ENCODE results near the gene LILRA5. TPM values are rescaled to one million over a fixed set of nuclear protein-coding genes. Genes with fewer than 3 reads are reported as not detected.

LILRA5 gene
- total RNA-seq, 6 donors from 2014 or later = 3.1 to 34.9 (median 20.3) TPM

- no peaks in the 10 kb centered on the region for H3K36me3 ChIP-seq
- TF ChIP-seq EP300 (IDR thresholded peaks at IDR 0.05) (no peak), CTCF (IDR thresholded peaks at IDR 0.05) (no peak), POLR2AphosphoS5 (IDR thresholded peaks at IDR 0.05) (no peak), POLR2A (IDR thresholded peaks at IDR 0.05) (no peak)
- H3K27me3 ChIP-seq = no peaks in the 10 kb centered on the region
- no peak for ATAC-seq (ENCODE audit: low FRiP score in 2 of 2)
- H3K4me1 ChIP-seq = no peaks in the 10 kb centered on the region
- no peak overlapping the region for H3K4me3 ChIP-seq
- no peaks in the 10 kb centered on the region for H3K9me3 ChIP-seq
- no peak for DNase-seq
- WGBS, 2 donors = 43 to 55% methylated on average over 2 of the region's 2 CpGs
- no peak overlapping the region for H3K27ac ChIP-seq
Measured at GRCh38 chr19:54268936-54269335, 44.0 kb downstream of the LILRA5 start.

- no peak overlapping the region for H3K4me3 ChIP-seq
- no peaks in the 10 kb centered on the region for H3K9me3 ChIP-seq
- no peak for TF ChIP-seq POLR2A (IDR thresholded peaks at IDR 0.05)
- peak; percentile 53 to 80 (median 62) for TF ChIP-seq CTCF (IDR thresholded peaks at IDR 0.05)
- TF ChIP-seq EP300 (IDR thresholded peaks at IDR 0.05) = no peak
- no peak for TF ChIP-seq POLR2AphosphoS5 (IDR thresholded peaks at IDR 0.05)
- WGBS, 2 donors = 4 to 14% methylated on average over 4 to 6 of the region's 6 CpGs
- no peaks in the 10 kb centered on the region for H3K4me1 ChIP-seq
- DNase-seq (peak in 1 of 2 donors; percentile 83), ATAC-seq (ENCODE audit: low FRiP score in 2 of 2) (peak; percentile 75 to 76)
- H3K36me3 ChIP-seq = no peaks in the 10 kb centered on the region
- H3K27me3 ChIP-seq = no peaks in the 10 kb centered on the region
- H3K27ac ChIP-seq = no peak overlapping the region
Measured at GRCh38 chr19:54266133-54266532, 46.8 kb downstream of the LILRA5 start.

GRCh38 chr19:54262470-54262869 is 50.5 kb downstream of the LILRA5 start:
- no peak for TF ChIP-seq CTCF (IDR thresholded peaks at IDR 0.05)
- no peak for TF ChIP-seq EP300 (IDR thresholded peaks at IDR 0.05)
- TF ChIP-seq POLR2AphosphoS5 (IDR thresholded peaks at IDR 0.05) = no peak
- no peak for TF ChIP-seq POLR2A (IDR thresholded peaks at IDR 0.05)
- H3K27ac ChIP-seq = no peak overlapping the region
- ATAC-seq (ENCODE audit: low FRiP score in 2 of 2) (peak in 1 of 2 donors; percentile 16), DNase-seq (no peak)
- H3K27me3 ChIP-seq = no peaks in the 10 kb centered on the region
- WGBS, 2 donors = 87 to 93% methylated on average over 2 of the region's 2 CpGs
- no peaks in the 10 kb centered on the region for H3K36me3 ChIP-seq
- no peaks in the 10 kb centered on the region for H3K4me1 ChIP-seq
- no peaks in the 10 kb centered on the region for H3K9me3 ChIP-seq
- H3K4me3 ChIP-seq = no peak overlapping the region

- ATAC-seq (ENCODE audit: low FRiP score in 2 of 2) (peak in 1 of 2 donors; percentile 13), DNase-seq (no peak)
- no peaks in the 10 kb centered on the region for H3K27me3 ChIP-seq
- no peak overlapping the region for H3K27ac ChIP-seq
- 72 to 86% methylated on average over 9 to 11 of the region's 11 CpGs for WGBS, 2 donors
- H3K9me3 ChIP-seq = no peaks in the 10 kb centered on the region
- TF ChIP-seq POLR2AphosphoS5 (IDR thresholded peaks at IDR 0.05) (no peak), CTCF (IDR thresholded peaks at IDR 0.05) (no peak), EP300 (IDR thresholded peaks at IDR 0.05) (no peak), POLR2A (IDR thresholded peaks at IDR 0.05) (no peak)
- no peaks in the 10 kb centered on the region for H3K4me1 ChIP-seq
- no peak overlapping the region for H3K4me3 ChIP-seq
- H3K36me3 ChIP-seq = no peaks in the 10 kb centered on the region
Measured at GRCh38 chr19:54262066-54262465, 50.9 kb downstream of the LILRA5 start.

GRCh38 chr19:54257116-54257480 is 55.9 kb downstream of the LILRA5 start, which contains the start of gene LILRB5:
LILRB5 (minus strand) TSS chr19:54257273; CDS start chr19:54257193, 80 bp downstream.
- Histone ChIP-seq H3K9me3 (no peaks in the 10 kb centered on the region), H3K4me3 (peak within 1 kb of the TSS in 2 of 4 donors; percentile 6 to 10), H3K36me3 (no peaks in the 10 kb centered on the region), H3K27me3 (peaks cover 0 to 4% (median 0%) of the 10 kb centered on the region in 4 donors), H3K4me1 (peaks cover 0 to 6% (median 0%) of the 10 kb centered on the region in 4 donors), H3K27ac (peak within 1 kb of the TSS in 1 of 4 donors; percentile 35)
- ATAC-seq (ENCODE audit: low FRiP score in 2 of 2) (peak in 1 of 2 donors; percentile 68), DNase-seq (no peak)
- 44 to 57% methylated on average over 4 to 9 of the region's 9 CpGs for WGBS, 2 donors
- TF ChIP-seq POLR2AphosphoS5 (IDR thresholded peaks at IDR 0.05) (no peak), CTCF (IDR thresholded peaks at IDR 0.05) (no peak), POLR2A (IDR thresholded peaks at IDR 0.05) (no peak), EP300 (IDR thresholded peaks at IDR 0.05) (no peak)
